Suprapubic skin (tissue), 4 donors: ENCODE results near the gene AIFM3.

Experiments
- EP300 ChIP-seq: sonication (generic); formaldehyde crosslinking; IDR thresholded peaks from one replicate; pipeline ENCODE4 v1.6.1; 2017; ENCODE audit warnings: antibody characterized with exemption
- POLR2A ChIP-seq, 2 donors: fragments of 450-650 bp; IDR thresholded peaks; one replicate each; pipeline ENCODE4 v1.6.1; 2017; ENCODE audit warnings: antibody characterized with exemption in 2 of 2, mild to moderate bottlenecking in 2 of 2, moderate library complexity in 2 of 2
- POLR2AphosphoS5 ChIP-seq, 3 donors: sonication (generic); formaldehyde crosslinking; IDR thresholded peaks; one replicate each; pipeline ENCODE4 v1.6.1; 2017; ENCODE audit warnings: antibody characterized with exemption in 3 of 3
- TF ChIP-seq, protein P1 (sequence below), 2 donors: fragments of 200-600 bp in 1 of 2; fragments of 450-650 bp in 1 of 2; sonication (generic) in 1 of 2; IDR thresholded peaks; one replicate each; pipeline ENCODE4 v1.5.1; 2016 to 2019; ENCODE audit warnings: antibody characterized with exemption in 2 of 2, mild to moderate bottlenecking in 1 of 2, moderate library complexity in 1 of 2

DNA sequence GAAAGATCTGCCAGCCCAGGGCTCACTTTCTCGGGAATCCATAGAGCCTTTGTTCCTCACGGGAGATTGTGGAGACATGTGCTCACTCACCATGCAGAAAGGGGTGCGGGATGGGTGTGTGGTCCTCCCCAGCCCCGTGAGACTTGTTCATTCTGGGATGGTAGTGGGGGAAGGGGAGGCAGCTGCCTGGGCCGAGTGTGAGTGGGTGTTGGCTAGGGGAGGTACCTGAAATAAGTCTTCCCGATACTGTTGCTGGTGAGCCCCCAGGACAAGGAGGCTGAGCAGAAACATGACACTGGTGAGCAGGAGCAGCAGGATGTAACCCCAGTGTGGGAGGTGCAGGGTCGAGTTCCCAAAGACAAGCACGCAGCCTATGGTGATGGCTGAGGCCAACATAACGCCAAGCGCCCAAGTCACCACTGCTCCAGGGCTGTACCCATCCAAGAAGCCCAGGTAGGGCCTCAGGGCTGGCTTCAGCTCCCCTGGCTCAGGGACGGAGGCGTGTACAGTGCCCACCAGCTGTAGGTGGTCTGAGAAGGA lies 62.5 kb downstream of the AIFM3 start:
- TF ChIP-seq, protein P1, sequence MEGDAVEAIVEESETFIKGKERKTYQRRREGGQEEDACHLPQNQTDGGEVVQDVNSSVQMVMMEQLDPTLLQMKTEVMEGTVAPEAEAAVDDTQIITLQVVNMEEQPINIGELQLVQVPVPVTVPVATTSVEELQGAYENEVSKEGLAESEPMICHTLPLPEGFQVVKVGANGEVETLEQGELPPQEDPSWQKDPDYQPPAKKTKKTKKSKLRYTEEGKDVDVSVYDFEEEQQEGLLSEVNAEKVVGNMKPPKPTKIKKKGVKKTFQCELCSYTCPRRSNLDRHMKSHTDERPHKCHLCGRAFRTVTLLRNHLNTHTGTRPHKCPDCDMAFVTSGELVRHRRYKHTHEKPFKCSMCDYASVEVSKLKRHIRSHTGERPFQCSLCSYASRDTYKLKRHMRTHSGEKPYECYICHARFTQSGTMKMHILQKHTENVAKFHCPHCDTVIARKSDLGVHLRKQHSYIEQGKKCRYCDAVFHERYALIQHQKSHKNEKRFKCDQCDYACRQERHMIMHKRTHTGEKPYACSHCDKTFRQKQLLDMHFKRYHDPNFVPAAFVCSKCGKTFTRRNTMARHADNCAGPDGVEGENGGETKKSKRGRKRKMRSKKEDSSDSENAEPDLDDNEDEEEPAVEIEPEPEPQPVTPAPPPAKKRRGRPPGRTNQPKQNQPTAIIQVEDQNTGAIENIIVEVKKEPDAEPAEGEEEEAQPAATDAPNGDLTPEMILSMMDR (IDR thresholded peaks at IDR 0.05): no peak
- TF ChIP-seq EP300: no peak
- no peak for TF ChIP-seq POLR2A (IDR thresholded peaks at IDR 0.05)
- TF ChIP-seq POLR2AphosphoS5 (IDR thresholded peaks at IDR 0.05): no peak
